LNCAP (cell line): ENCODE measurements around the gene IQCK.

Experiments used
- TF ChIP-seq, protein P1 (sequence below): fragments of 450-650 bp; IDR thresholded peaks from 2 replicates; pipeline ENCODE4 v1.5.1; 2017; ENCODE audit warnings: mild to moderate bottlenecking

Gene IQCK

GRCh38 chr16:19701091-19701490 is 17.0 kb upstream of the IQCK start:
- TF ChIP-seq, protein P1, sequence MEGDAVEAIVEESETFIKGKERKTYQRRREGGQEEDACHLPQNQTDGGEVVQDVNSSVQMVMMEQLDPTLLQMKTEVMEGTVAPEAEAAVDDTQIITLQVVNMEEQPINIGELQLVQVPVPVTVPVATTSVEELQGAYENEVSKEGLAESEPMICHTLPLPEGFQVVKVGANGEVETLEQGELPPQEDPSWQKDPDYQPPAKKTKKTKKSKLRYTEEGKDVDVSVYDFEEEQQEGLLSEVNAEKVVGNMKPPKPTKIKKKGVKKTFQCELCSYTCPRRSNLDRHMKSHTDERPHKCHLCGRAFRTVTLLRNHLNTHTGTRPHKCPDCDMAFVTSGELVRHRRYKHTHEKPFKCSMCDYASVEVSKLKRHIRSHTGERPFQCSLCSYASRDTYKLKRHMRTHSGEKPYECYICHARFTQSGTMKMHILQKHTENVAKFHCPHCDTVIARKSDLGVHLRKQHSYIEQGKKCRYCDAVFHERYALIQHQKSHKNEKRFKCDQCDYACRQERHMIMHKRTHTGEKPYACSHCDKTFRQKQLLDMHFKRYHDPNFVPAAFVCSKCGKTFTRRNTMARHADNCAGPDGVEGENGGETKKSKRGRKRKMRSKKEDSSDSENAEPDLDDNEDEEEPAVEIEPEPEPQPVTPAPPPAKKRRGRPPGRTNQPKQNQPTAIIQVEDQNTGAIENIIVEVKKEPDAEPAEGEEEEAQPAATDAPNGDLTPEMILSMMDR = no peak

DNA sequence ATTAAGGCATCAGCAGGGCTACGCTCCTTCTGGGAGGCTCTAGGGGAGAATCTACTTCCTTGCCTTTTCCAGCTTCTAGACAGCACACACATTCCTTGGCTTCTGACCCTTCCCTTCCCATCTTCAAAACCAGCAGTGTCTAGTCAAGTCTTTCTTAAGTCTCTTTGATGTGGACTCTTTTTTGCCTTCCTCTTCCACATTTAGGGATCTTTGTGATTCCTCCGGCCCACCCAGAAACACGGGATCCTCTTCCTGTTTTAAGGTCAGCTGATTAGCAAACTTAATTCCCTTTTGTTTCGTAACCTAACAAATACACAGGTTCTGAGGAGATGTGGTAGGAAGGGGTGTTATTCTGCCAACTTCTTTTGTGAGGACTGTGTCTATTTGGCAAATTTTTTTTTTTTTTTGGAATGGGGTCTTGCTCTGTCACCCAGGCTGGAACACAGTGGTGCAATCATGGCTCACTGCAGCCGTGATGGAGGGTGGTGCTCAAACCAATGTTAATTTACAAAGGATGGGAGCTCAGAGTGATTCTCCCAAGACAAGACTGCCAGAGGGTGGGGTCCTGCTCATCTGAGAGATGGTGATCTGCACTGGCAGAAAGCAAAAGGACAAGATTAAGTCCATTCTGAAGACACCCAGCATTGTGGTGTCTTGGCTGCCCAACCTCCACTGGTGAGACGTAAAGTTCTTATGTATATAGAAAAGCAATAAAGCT is 14.7 kb upstream of the IQCK start:
- TF ChIP-seq, protein P1 = no peak

- TF ChIP-seq, protein P1 = no peak
Measured at GRCh38 chr16:19704321-19705145, 13.5 kb upstream of the IQCK start.

DNA sequence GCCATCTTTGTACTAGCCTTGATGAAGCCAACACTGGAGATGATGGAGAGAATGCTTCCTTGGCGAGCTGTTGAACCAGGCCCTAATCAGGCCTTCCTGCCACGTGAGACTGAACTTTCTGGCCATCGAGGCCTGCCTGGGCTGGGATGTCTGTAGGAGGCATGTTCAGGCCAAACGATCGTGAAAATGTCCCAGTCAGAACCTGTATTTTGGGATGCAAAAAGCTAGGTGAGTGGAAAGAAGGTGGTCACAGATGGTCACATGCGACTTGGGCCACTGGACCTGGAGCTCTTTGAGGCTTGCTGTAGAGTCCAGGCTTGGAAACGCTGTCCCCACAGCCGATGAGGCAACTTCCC is 12.9 kb upstream of the IQCK start:
- TF ChIP-seq, protein P1 = no peak

- TF ChIP-seq, protein P1 = no peak
Measured at GRCh38 chr16:19705843-19706242, 12.2 kb upstream of the IQCK start.

DNA sequence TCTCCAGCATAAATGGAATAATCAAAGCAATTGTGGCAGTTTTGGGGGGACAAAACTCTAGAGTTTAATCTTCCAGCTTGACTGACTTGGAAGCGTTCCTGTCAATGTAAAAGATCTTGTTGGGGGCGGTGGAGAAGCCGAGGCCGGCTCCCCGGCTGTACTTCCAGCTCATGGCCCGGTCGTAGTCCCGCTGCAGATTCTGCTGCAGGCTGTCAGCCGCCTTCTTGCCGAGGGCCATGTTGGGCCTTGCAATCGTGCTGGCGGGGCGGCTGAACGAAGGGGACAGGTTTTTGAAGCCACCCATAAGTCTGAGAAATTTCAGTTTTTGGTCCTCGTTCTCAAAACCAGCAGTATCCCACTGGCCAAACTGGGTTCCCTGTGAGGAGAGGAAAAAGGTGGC is 11.2 kb upstream of the IQCK start:
- TF ChIP-seq, protein P1 = no peak

DNA sequence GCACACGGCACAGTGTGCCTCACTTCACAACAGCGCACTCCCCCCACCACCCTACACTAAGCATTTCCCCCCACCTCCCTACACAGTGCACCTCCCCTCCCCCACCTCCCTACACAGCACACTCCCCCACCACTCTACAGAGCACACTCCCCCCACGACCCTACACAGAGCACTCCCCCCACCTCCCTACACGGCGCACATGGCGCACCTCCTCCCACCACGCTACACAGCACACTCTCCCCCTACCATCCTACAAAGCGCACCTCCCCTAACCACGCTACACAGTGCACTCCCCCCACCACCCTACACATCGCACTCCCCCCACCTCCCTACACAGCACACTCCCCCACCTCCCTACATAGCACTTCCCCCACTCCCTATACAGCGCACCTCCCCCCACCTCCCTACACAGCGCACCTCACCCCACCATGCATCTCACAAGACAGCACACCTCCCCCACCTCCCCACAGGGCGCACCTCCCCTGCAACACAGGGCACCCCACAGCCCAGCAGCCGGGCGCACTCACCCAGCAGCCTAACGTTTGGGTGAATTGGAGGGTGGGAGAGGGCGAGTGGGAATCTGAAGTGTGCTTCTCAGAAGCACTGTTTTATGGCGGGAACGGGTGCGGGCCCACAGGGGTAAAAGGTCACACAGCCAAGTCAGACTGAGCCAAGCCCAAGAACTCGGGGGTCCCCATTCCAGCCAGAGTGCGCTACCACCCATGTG is 10.3 kb upstream of the IQCK start:
- TF ChIP-seq, protein P1 = no peak
